LNCAP (cell line): ENCODE data around the gene PHRF1.

Source experiments
- CTCF ChIP-seq: fragments of 450-650 bp; IDR thresholded peaks from 2 replicates; pipeline ENCODE4 v1.5.1; 2017; ENCODE audit warnings: mild to moderate bottlenecking

The PHRF1 gene

GRCh38 chr11:625636-626268 lies 49.5 kb downstream of the PHRF1 start:
- TF ChIP-seq CTCF, result no peak

- TF ChIP-seq CTCF, result no peak
These were observed 50.4 kb downstream of the PHRF1 start, which contains the start of gene SCT for GRCh38 chr11:626475-627307. SCT (minus strand) TSS chr11:627181; CDS start chr11:627143, 38 bp downstream.

GRCh38 chr11:627308-627576 lies 51.0 kb downstream of the PHRF1 start:
- TF ChIP-seq CTCF, result no peak

- TF ChIP-seq CTCF, result no peak
These were observed 51.8 kb downstream of the PHRF1 start for GRCh38 chr11:628056-628455.

GRCh38 chr11:629237-629583 lies 52.9 kb downstream of the PHRF1 start:
- no peak for TF ChIP-seq CTCF

GRCh38 chr11:630871-631270 lies 54.6 kb downstream of the PHRF1 start:
- no peak for TF ChIP-seq CTCF

- TF ChIP-seq CTCF, result no peak
These were observed 59.8 kb downstream of the PHRF1 start for GRCh38 chr11:635945-636510.
